22Rv1 (cell line): Measurements from ENCODE around the gene ASCL2.

Source experiments
- ZFX ChIP-seq: fragments of 450-650 bp; IDR thresholded peaks from 2 replicates; pipeline ENCODE4 v1.6.1; 2017; ENCODE audit warnings: antibody characterized with exemption, borderline replicate concordance
- TF ChIP-seq, protein P1 (sequence below): fragments of 450-650 bp; IDR thresholded peaks from 2 replicates; pipeline ENCODE4 v1.5.1; 2017; ENCODE audit warnings: mild to moderate bottlenecking

DNA sequence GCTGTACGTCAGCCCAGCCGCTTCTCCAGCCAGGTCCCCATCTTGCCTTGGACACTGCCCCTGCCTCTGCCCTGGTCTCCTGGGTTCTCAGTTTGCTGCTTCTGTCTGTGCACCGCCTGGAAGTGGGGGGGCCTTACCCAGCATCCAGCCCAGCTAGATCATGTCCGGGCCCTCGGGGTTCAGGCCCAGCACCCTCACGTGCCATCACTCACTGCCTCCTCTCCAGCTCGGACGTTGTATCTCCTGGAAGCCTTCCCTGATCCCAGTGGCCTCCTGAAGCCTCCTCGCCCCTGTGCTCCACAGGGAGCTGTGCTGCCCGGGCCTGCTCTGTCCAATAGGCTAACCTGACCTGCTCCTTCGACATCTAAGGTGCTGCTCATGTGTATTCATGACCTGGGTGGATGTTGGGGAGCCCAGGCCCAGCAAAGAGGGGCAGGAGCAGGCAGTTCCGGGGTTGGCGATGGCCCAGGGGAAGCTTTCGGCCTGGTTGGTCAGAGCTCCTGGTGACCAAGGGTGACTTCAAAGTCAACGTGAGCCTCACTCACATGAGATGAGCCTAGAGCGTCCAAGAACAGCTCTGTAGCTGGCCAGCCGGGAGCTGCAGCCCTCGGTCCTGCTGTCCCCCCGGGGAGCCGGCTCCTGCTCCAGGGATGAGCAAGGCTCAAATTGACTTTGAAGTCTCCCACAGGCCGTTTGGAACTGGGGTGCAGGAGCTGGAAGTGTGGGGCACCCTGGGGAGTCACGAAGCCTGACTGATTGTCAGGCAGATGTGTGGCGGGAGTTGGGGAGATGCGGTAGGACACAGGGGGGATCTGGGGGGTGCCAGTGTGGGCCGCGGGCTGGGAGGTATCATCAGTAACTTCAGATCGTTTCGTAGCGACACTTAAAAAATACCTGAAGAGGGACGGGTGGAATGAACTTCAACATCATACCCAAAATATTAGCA lies 5.2 kb upstream of the ASCL2 start:
- TF ChIP-seq, protein P1, sequence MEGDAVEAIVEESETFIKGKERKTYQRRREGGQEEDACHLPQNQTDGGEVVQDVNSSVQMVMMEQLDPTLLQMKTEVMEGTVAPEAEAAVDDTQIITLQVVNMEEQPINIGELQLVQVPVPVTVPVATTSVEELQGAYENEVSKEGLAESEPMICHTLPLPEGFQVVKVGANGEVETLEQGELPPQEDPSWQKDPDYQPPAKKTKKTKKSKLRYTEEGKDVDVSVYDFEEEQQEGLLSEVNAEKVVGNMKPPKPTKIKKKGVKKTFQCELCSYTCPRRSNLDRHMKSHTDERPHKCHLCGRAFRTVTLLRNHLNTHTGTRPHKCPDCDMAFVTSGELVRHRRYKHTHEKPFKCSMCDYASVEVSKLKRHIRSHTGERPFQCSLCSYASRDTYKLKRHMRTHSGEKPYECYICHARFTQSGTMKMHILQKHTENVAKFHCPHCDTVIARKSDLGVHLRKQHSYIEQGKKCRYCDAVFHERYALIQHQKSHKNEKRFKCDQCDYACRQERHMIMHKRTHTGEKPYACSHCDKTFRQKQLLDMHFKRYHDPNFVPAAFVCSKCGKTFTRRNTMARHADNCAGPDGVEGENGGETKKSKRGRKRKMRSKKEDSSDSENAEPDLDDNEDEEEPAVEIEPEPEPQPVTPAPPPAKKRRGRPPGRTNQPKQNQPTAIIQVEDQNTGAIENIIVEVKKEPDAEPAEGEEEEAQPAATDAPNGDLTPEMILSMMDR, result no peak
- TF ChIP-seq ZFX, result no peak
